Pericardium fibroblast (primary cell): ENCODE data around the gene NUP205. TPM values are rescaled to one million over a fixed set of nuclear protein-coding genes. Genes with fewer than 3 reads are reported as not detected.

Experiments used
- total RNA-seq: library from RNA; depleted of rRNA; stranded (reverse); fragments of >200 nt; gene quantifications from 2 replicates; pipeline ENCODE4 v1.2.3, GENCODE V29; 2015

NUP205 gene
- 24.6 and 45.5 TPM in 2 replicates for total RNA-seq

GRCh38 chr7:135557455-135558336 lies at the start of gene NUP205:
Gene NUP205 (plus strand): TSS chr7:135557917. CDS start chr7:135557945, 28 bp downstream.

GRCh38 chr7:135509839-135510591 lies 47.7 kb upstream of the NUP205 start, which contains the start of gene CNOT4:
Gene CNOT4 (minus strand): TSS chr7:135510102. CDS start chr7:135438331, 71,771 bp downstream.

GRCh38 chr7:135662373-135663114 lies 104.8 kb downstream of the NUP205 start, which contains the start of gene STMP1:
Gene STMP1 (plus strand): TSS chr7:135662514.

Other genes starting within 250 kb of the NUP205 start
- gene CNOT4, start 47.8 kb upstream of the NUP205 start, total RNA-seq, result 9.0 and 9.2 TPM in 2 replicates
- 17.9 and 23.8 TPM in 2 replicates for gene STMP1, start 104.6 kb downstream of the NUP205 start, total RNA-seq
- 1.2 TPM in 1 of 2 replicates, not detected in the other for gene SLC13A4, start 170.3 kb downstream of the NUP205 start, total RNA-seq
- gene FAM180A, start 190.9 kb downstream of the NUP205 start, total RNA-seq, result 9.7 and 14.1 TPM in 2 replicates